Measurements from ENCODE around the gene SPPL2A.

DNA sequence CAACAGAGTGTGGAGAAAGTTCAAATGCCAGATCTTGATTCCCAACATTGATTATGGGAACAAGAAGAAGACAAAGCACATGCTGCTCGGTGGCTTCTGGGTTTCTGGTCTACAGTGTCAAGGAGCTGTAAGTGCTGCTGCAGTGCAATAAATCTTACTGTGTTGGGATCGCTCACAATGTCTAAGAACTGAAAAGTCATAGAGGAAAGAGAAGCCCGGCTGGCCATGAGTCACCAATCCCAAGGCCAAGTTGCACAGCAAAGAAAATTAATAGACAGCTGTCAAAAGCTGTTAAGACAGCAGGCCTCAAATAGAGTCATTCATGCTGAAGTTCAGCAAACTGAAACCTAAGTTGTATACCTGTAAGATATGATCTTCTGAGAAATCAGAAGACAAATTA lies 33.2 kb upstream of the SPPL2A start:
- TF ChIP-seq GATA3 (IDR thresholded peaks at IDR 0.05; ENCODE audit: low read depth, low read length) (no peak), GATA2 (IDR thresholded peaks at IDR 0.05; ENCODE audit: low read depth, low read length) (no peak)

Data from SH-SY5Y (cell line).